Body of pancreas (tissue), 4 donors: ENCODE measurements around the gene MRTFB. TPM values are rescaled to one million over a fixed set of nuclear protein-coding genes. Genes with fewer than 3 reads are reported as not detected.

Experiments
- ATAC-seq: fragments of 150-250 bp; one replicate; pipeline ENCODE4 v1.9.1; 2016
- DNase-seq, 4 donors: peaks; one replicate each; pipeline ENCODE4 v3.0.0-alpha.2; 2019
- H3K27ac ChIP-seq, 4 donors: fragments of 200-600 bp; sonication (generic); 1 replicate in 3 of 4; 2 replicates in 1 of 4; pipeline versions ENCODE4 v1.5.1 to v1.6.1; 2016 to 2019; ENCODE audit warnings: mild to moderate bottlenecking in 1 of 4, mixed read lengths in 1 of 4, moderate library complexity in 1 of 4
- H3K27me3 ChIP-seq, 2 donors: fragments of 200-600 bp; sonication (generic); one replicate each; pipeline ENCODE4 v1.6.0; 2016; ENCODE audit warnings: mild to moderate bottlenecking in 1 of 2
- H3K36me3 ChIP-seq, 2 donors: fragments of 200-600 bp; sonication (generic); replicated peaks in 1 of 2; 2 replicates each; pipeline ENCODE4 v1.5.1; 2016; ENCODE audit warnings: low read depth in 2 of 2; ENCODE audit not compliant: insufficient read depth in 1 of 2
- H3K4me1 ChIP-seq: fragments of 200-600 bp; sonication (generic); one replicate; pipeline ENCODE4 v1.6.0; 2016
- H3K4me3 ChIP-seq, 2 donors: fragments of 200-600 bp; sonication (generic); 1 replicate in 1 of 2; 2 replicates in 1 of 2; pipeline ENCODE4 v1.5.1; 2016 to 2019
- H3K9me3 ChIP-seq, 3 donors: fragments of 200-600 bp; sonication (generic); 1 replicate in 2 of 3; 2 replicates in 1 of 3; pipeline ENCODE4 v1.5.1; 2016
- CTCF ChIP-seq, 7 experiments: fragments of 450-650 bp in 4 of 7; fragments of 200-600 bp in 3 of 7; sonication (generic) in 3 of 7; IDR thresholded peaks; one replicate each; pipeline ENCODE4 v1.5.1; 2016 to 2019; ENCODE audit warnings: antibody characterized with exemption in 7 of 7
- POLR2A ChIP-seq, 3 donors: fragments of 450-650 bp; IDR thresholded peaks; one replicate each; pipeline ENCODE4 v1.6.1; 2016; ENCODE audit warnings: antibody characterized with exemption in 3 of 3, mild to moderate bottlenecking in 2 of 3
- WGBS, 2 donors: methylation state at CpG; one replicate each; pipeline ENCODE4 v1.1.5; 2017; 5-methylcytosine and 5-hydroxymethylcytosine counted together
- intact Hi-C: fragments of 100-400 bp; cut with DNase I; formaldehyde crosslinking; loops from one replicate; pipeline ENCODE4 v1.15.1; 2023
- total RNA-seq, 2 donors: library from RNA; depleted of rRNA; stranded (reverse); fragments of >200 nt; gene quantifications; one replicate each; pipeline ENCODE4 v1.1.0, GENCODE V29; 2016

Gene MRTFB
- total RNA-seq, 2 donors from 2014 or later, result 39.2 to 46.8 TPM

GRCh38 chr16:14300705-14301168, 229.6 kb downstream of the MRTFB start:
- H3K27ac ChIP-seq, result peak overlapping the region; percentile 82 to 93 (median 91)
- no peak overlapping the region for H3K4me3 ChIP-seq
- peak; percentile 83 to 89 (median 86) for DNase-seq
- H3K9me3 ChIP-seq, result no peaks in the 10 kb centered on the region
- TF ChIP-seq CTCF (IDR thresholded peaks at IDR 0.05), result peak; percentile 46 to 95 (median 90)
- TF ChIP-seq POLR2A (IDR thresholded peaks at IDR 0.05), result no peak
- H3K27me3 ChIP-seq, result no peaks in the 10 kb centered on the region
- intact Hi-C loops, result no loop called here
- ATAC-seq, result peak; percentile 73
- 25 to 27% methylated on average over 12 of the region's 12 CpGs for WGBS, 2 donors
- no peaks in the 10 kb centered on the region for H3K36me3 ChIP-seq
- H3K4me1 ChIP-seq, result peaks cover 14% of the 10 kb centered on the region

GRCh38 chr16:14301169-14302030, 230.3 kb downstream of the MRTFB start:
- DNase-seq (peak; percentile 73 to 82 (median 77)), ATAC-seq (peak; percentile 34)
- Histone ChIP-seq H3K4me3 (peak overlapping the region in 1 of 2 donors; percentile 3), H3K36me3 (no peaks in the 10 kb centered on the region), H3K27ac (peak overlapping the region; percentile 82 to 93 (median 91)), H3K9me3 (no peaks in the 10 kb centered on the region), H3K4me1 (peaks cover 20% of the 10 kb centered on the region), H3K27me3 (no peaks in the 10 kb centered on the region)
- WGBS, 2 donors, result 0 to 1% methylated on average over 7 to 32 of the region's 34 CpGs
- intact Hi-C loops, result no loop called here
- peak in 2 of 3 donors; percentile 53 to 61 for TF ChIP-seq POLR2A (IDR thresholded peaks at IDR 0.05)
- TF ChIP-seq CTCF (IDR thresholded peaks at IDR 0.05), result no peak

- Histone ChIP-seq H3K9me3 (no peaks in the 10 kb centered on the region), H3K27ac (peak overlapping the region; percentile 86 to 93 (median 91)), H3K27me3 (no peaks in the 10 kb centered on the region), H3K36me3 (no peaks in the 10 kb centered on the region), H3K4me3 (peak overlapping the region; percentile 86 to 87), H3K4me1 (peaks cover 26% of the 10 kb centered on the region)
- TF ChIP-seq POLR2A (IDR thresholded peaks at IDR 0.05), result peak; percentile 43 to 63 (median 56)
- TF ChIP-seq CTCF (IDR thresholded peaks at IDR 0.05), result no peak
- intact Hi-C loops, result no loop called here
- DNase-seq, result peak; percentile 74 to 81 (median 77)
- ATAC-seq, result peak; percentile 83
- WGBS, 2 donors, result 0% methylated on average over 24 of the region's 37 CpGs; no CpG with 5 or more reads in 1 of the 2 donors
Measured at GRCh38 chr16:14302031-14302398, 230.9 kb downstream of the MRTFB start.

GRCh38 chr16:14302399-14303181, 231.5 kb downstream of the MRTFB start:
- intact Hi-C loops, result no loop called here
- Histone ChIP-seq H3K36me3 (no peaks in the 10 kb centered on the region), H3K27me3 (no peaks in the 10 kb centered on the region), H3K27ac (peak overlapping the region; percentile 85 to 93 (median 89)), H3K9me3 (no peaks in the 10 kb centered on the region), H3K4me3 (peak overlapping the region; percentile 86 to 87), H3K4me1 (peaks cover 32% of the 10 kb centered on the region)
- DNase-seq, result peak in 3 of 4 donors; percentile 16 to 48 (median 45)
- WGBS, 2 donors, result 1 to 5% methylated on average over 9 to 65 of the region's 86 CpGs
- no peak for TF ChIP-seq CTCF (IDR thresholded peaks at IDR 0.05)
- TF ChIP-seq POLR2A (IDR thresholded peaks at IDR 0.05), result no peak
- peak; percentile 9 for ATAC-seq
